Brain microvascular endothelial cell (primary cell): ENCODE results near the gene DAAM1.

Experiments used
- DNase-seq: peaks from one replicate; pipeline ENCODE4 v3.0.0-alpha.2; 2020
- H3K27ac ChIP-seq: fragments of 250-450 bp; sonication (Bioruptor Pico); 2 replicates; pipeline ENCODE4 v1.5.1; 2020; ENCODE audit warnings: mild to moderate bottlenecking, moderate library complexity
- H3K27me3 ChIP-seq: fragments of 250-450 bp; sonication (Bioruptor Pico); replicated peaks from 2 replicates; pipeline ENCODE4 v1.5.1; 2020; ENCODE audit warnings: mild to moderate bottlenecking
- H3K36me3 ChIP-seq: fragments of 250-450 bp; sonication (Bioruptor Pico); replicated peaks from 2 replicates; pipeline ENCODE4 v1.5.1; 2020; ENCODE audit warnings: mild to moderate bottlenecking
- H3K4me3 ChIP-seq: 2 replicates; pipeline ENCODE4 v1.5.1; 2011; ENCODE audit warnings: low read depth, mild to moderate bottlenecking, control low read depth, low read length, moderate library complexity
- in situ Hi-C: cut with HindIII; loops from 2 replicates; pipeline ENCODE4 v1.10.0; 2017; ENCODE audit warnings: low sequenced_read_pairs, low pct_ligation_motif_present
- TF ChIP-seq, protein P1 (sequence below): IDR thresholded peaks from 2 replicates; pipeline ENCODE4 v1.5.1; 2011; ENCODE audit warnings: low read depth, mild to moderate bottlenecking, moderate library complexity, low read length, control low read depth, inconsistent platforms; ENCODE audit errors: missing control alignments

DAAM1 gene

DNA sequence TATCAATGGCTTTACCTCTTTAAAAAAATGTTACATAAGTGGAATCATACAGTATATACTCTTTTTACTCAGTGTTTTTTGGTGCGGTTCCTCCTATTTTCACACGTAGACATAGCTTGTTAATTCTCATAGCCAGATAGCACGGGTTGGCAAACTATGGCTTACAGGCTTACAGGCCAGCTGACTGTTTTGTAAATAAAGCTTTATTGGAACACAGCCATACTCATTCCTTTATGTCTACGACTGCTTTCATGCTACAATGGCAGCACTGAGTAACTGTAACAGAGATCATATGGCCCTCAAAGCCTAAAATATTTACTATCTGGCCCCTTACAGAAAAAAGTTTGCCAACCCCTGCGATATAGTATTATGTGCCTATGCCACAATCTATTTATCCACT lies 5.8 kb upstream of the DAAM1 start:
- in situ Hi-C loops = no loop called here

DNA sequence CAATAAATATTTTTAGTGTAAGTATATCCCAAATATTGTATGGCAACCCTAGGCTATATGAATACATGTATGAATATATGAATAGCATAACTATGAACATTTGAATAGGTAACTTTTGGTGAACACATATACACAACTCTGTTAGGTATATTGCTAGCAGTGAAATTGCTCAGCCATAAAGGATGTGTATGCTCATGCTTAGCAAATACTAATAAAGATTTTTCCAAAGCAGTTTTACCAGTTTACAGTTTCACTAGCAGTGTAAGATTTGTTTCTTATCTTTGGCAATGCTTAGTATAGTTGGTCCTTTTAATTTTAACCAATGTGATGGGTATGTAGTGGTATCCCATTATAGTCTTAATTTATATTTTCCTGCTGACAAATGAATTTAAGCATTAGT lies 5.3 kb upstream of the DAAM1 start:
- DNase-seq = no peak
- Histone ChIP-seq H3K4me3 (no peak overlapping the region), H3K27ac (no peak overlapping the region), H3K27me3 (no peaks in the 10 kb centered on the region), H3K36me3 (no peaks in the 10 kb centered on the region)
- TF ChIP-seq, protein P1, sequence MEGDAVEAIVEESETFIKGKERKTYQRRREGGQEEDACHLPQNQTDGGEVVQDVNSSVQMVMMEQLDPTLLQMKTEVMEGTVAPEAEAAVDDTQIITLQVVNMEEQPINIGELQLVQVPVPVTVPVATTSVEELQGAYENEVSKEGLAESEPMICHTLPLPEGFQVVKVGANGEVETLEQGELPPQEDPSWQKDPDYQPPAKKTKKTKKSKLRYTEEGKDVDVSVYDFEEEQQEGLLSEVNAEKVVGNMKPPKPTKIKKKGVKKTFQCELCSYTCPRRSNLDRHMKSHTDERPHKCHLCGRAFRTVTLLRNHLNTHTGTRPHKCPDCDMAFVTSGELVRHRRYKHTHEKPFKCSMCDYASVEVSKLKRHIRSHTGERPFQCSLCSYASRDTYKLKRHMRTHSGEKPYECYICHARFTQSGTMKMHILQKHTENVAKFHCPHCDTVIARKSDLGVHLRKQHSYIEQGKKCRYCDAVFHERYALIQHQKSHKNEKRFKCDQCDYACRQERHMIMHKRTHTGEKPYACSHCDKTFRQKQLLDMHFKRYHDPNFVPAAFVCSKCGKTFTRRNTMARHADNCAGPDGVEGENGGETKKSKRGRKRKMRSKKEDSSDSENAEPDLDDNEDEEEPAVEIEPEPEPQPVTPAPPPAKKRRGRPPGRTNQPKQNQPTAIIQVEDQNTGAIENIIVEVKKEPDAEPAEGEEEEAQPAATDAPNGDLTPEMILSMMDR = no peak
- in situ Hi-C loops = no loop called here

More for the DNA sequence above, 5.8 kb upstream of the DAAM1 start:
- no peak for DNase-seq
- Histone ChIP-seq H3K4me3 (no peak overlapping the region), H3K27me3 (no peaks in the 10 kb centered on the region), H3K36me3 (no peaks in the 10 kb centered on the region), H3K27ac (no peak overlapping the region)
- TF ChIP-seq, protein P1 = no peak

DNA sequence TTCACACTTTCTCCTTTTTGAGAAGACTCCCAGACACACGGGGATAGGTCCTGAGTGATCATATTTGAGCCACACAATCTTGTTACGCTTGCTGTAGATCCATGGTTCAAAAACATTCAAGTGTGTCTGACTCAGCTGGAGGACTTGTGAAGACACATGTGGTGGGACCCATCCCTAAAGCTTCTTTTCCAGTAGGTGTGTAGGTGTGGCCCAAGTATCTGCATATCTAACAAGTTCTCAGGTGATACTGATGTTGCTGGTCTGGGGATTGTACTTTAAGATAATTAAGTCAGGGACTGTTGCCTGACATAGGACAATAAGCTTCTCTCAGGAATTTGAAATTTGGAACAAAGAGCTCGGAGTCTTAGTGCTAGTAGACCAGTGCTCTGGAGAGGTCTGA lies 4.1 kb upstream of the DAAM1 start:
- in situ Hi-C loops = no loop called here
- Histone ChIP-seq H3K27ac (no peak overlapping the region), H3K36me3 (no peaks in the 10 kb centered on the region), H3K4me3 (no peak overlapping the region), H3K27me3 (no peaks in the 10 kb centered on the region)
- TF ChIP-seq, protein P1 = no peak
- no peak for DNase-seq

DNA sequence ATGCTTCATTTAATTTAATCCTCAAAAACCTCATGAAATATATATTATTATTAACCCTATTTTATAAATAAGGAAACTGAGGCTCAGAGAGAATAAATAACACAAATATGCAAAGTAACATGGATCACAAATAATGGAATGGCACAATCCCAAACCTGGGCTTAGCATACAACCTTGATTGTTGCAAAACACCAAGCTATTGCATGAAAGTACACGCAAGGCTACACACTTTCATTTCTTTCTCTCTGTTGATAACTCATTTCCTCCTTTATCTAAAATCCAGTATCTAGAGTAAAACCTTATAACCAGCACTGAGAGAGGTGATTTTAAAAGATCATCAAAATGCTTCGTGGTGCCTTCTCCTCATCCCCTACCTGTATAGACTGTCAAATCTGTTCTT lies 2.8 kb upstream of the DAAM1 start:
- in situ Hi-C loops = no loop called here
- TF ChIP-seq, protein P1 = no peak
- Histone ChIP-seq H3K27ac (no peak overlapping the region), H3K36me3 (no peaks in the 10 kb centered on the region), H3K27me3 (no peaks in the 10 kb centered on the region), H3K4me3 (no peak overlapping the region)
- DNase-seq = no peak

DNA sequence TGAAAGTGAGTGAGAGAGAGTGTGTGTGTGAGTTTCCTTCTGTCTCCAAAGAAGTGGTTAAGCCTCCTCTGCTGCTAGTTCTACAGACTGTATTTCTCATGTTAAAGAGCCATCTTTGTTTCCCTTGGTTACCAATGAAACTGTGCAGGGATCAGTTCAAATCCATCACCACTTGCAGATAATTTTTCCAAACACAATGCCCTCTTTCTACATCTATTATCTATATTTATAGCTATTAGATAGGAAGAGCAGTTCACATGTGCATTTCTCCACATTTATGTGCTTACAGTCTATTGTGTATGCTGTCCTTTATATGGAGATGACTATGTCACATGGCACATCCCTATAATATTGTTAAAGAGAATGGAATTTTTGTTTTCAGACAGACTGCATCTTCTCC lies 2.2 kb upstream of the DAAM1 start:
- Histone ChIP-seq H3K4me3 (no peak overlapping the region), H3K36me3 (no peaks in the 10 kb centered on the region), H3K27me3 (no peaks in the 10 kb centered on the region), H3K27ac (no peak overlapping the region)
- no peak for DNase-seq
- TF ChIP-seq, protein P1 = no peak
- in situ Hi-C loops = no loop called here

DNA sequence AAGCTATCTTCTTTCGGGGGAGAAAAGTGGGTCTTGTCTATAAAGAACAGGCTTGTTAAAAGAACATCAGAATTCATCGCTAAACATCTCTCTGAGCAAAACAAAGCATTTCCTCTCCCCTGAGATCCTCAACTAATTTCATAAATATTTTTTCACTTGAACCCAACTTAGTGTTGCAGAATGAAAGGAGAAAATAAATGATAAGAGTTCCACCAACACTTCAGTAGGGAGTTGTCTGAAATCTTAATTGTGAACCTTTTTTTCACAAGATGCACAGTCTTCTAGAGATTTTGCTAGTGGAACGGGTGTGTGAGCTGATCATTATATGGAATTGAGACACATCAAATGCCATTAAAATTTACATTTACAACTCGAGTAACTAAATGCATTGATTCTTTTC lies 1.3 kb upstream of the DAAM1 start:
- no peaks in the 10 kb centered on the region for H3K36me3 ChIP-seq
- no peak overlapping the region for H3K4me3 ChIP-seq
- TF ChIP-seq, protein P1 = no peak
- H3K27ac ChIP-seq = no peak overlapping the region
- in situ Hi-C loops = no loop called here
- no peaks in the 10 kb centered on the region for H3K27me3 ChIP-seq
- DNase-seq = no peak
